ENCODE data around the gene SELENOS.

Gene SELENOS

DNA sequence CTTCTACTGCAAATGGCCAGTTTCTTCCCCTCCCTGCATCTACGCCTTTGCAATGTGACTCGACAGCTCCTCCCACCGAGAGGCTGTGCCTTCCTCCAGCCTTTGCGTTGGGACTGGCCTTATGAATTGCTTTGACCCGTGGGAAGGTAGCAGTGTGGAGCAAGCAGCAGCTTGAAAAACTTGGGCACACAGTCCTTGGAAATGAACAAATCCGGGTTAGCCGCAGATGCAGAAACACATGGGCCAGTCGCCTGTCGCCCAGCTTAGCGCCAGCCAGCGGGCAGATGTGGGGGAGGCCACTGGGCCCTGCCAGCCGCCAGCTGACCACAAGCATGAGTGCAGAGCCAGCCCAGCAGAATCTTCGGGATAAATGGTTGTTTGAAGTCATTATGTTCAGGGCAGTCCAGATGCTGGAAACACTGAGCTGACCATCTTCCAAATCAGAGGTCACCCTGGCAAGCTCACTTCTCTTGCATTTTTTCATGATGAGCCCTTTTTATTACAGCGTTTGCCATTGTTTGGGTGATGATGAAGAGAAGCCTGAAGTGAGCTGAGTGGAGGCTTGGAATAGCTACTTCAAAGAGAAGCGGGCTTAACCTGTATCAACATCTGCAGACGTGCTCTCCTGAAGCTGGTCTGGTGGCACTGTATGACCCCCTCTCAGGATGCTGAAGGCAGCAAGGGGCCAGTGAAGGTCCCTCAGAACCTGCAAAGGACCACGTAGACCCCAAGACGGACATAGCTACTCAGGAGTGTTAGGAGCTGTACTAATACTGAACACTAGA lies 9.8 kb downstream of the SELENOS start:
- no peak overlapping the region for H3K27ac Mint-ChIP-seq
- peaks cover 8% of the 10 kb centered on the region for H3K4me1 Mint-ChIP-seq
- H3K27me3 Mint-ChIP-seq = no peaks in the 10 kb centered on the region
- no peak for DNase-seq
- no peak overlapping the region for H3K4me3 Mint-ChIP-seq
- ATAC-seq = no peak
- H3K9me3 Mint-ChIP-seq = no peaks in the 10 kb centered on the region

GRCh38 chr15:101266787-101267186 lies 10.5 kb downstream of the SELENOS start:
- Mint-ChIP-seq H3K9me3 (no peaks in the 10 kb centered on the region), H3K4me3 (no peak overlapping the region), H3K27ac (no peak overlapping the region), H3K27me3 (no peaks in the 10 kb centered on the region), H3K4me1 (peaks cover 8% of the 10 kb centered on the region)
- ATAC-seq = no peak
- DNase-seq = no peak

GRCh38 chr15:101266034-101266433 lies 11.3 kb downstream of the SELENOS start:
- H3K9me3 Mint-ChIP-seq = no peaks in the 10 kb centered on the region
- H3K4me3 Mint-ChIP-seq = no peak overlapping the region
- DNase-seq (no peak), ATAC-seq (no peak)
- H3K27me3 Mint-ChIP-seq = no peaks in the 10 kb centered on the region
- H3K27ac Mint-ChIP-seq = no peak overlapping the region
- H3K4me1 Mint-ChIP-seq = peaks cover 8% of the 10 kb centered on the region

DNA sequence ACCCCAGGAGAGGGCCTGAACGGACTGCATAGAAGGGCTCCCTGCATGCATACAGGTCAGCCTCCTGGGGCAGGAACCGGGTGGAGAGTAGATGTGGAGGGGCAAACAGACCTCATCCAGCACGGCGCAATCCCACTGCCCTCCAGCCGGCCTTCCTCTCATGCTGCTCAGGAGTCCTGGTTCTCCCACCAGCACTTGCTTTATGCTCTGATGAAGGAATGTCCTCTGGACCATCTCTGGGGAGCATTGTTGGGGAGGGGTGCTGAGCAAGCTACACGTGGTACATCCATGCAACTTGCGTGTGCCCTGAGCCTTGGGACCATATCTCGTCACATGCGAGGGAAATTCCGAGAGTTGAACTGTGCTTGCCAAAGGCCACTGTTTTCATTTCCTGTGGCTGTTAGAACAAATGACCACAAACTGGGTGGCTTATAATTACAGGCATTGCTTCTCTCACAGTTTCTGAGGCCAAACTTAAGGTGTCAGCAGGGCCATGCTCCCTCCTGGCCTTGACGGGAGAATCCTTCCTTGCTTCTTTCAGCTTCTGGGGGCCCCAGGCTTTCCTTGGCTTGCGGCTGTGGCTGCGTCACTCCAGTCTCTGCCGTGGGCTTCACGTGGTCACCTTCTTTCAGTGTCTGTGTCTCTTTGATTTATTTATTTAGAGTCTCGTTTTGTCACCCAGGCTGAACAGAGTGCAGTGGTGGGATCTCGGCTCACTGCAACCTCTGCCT lies 12.2 kb downstream of the SELENOS start:
- no peak overlapping the region for H3K27ac Mint-ChIP-seq
- ATAC-seq (no peak), DNase-seq (no peak)
- no peak overlapping the region for H3K4me3 Mint-ChIP-seq
- peaks cover 8% of the 10 kb centered on the region for H3K4me1 Mint-ChIP-seq
- H3K9me3 Mint-ChIP-seq = no peaks in the 10 kb centered on the region
- no peaks in the 10 kb centered on the region for H3K27me3 Mint-ChIP-seq

- peaks cover 8% of the 10 kb centered on the region for H3K4me1 Mint-ChIP-seq
- no peaks in the 10 kb centered on the region for H3K9me3 Mint-ChIP-seq
- H3K4me3 Mint-ChIP-seq = no peak overlapping the region
- DNase-seq (no peak), ATAC-seq (peak; percentile 42)
- no peak overlapping the region for H3K27ac Mint-ChIP-seq
- H3K27me3 Mint-ChIP-seq = peaks cover under 1% of the 10 kb centered on the region
These were observed 13.3 kb downstream of the SELENOS start for GRCh38 chr15:101264011-101264410.

DNA sequence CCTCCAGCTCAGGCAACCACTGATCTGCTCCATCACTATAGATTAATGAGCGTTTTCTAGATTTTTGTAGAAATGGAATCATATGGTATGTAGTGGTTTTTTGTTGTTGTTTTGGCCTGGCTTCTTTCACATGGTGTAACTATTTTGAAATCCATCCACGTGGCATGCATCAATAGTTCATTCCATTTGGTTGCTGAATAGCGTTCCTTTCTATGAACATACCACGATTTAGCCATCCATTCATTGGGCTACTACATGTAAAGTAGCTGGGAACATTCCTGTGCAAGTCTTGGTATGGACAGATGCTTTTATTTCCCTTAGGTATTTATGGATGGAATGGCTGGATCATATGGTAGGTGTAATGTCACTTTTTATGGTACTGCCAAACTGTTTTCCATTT lies 14.7 kb downstream of the SELENOS start:
- Mint-ChIP-seq H3K9me3 (no peaks in the 10 kb centered on the region), H3K27ac (no peak overlapping the region), H3K27me3 (peaks cover 9% of the 10 kb centered on the region), H3K4me1 (peaks cover 12% of the 10 kb centered on the region), H3K4me3 (no peak overlapping the region)
- ATAC-seq (no peak), DNase-seq (no peak)

DNA sequence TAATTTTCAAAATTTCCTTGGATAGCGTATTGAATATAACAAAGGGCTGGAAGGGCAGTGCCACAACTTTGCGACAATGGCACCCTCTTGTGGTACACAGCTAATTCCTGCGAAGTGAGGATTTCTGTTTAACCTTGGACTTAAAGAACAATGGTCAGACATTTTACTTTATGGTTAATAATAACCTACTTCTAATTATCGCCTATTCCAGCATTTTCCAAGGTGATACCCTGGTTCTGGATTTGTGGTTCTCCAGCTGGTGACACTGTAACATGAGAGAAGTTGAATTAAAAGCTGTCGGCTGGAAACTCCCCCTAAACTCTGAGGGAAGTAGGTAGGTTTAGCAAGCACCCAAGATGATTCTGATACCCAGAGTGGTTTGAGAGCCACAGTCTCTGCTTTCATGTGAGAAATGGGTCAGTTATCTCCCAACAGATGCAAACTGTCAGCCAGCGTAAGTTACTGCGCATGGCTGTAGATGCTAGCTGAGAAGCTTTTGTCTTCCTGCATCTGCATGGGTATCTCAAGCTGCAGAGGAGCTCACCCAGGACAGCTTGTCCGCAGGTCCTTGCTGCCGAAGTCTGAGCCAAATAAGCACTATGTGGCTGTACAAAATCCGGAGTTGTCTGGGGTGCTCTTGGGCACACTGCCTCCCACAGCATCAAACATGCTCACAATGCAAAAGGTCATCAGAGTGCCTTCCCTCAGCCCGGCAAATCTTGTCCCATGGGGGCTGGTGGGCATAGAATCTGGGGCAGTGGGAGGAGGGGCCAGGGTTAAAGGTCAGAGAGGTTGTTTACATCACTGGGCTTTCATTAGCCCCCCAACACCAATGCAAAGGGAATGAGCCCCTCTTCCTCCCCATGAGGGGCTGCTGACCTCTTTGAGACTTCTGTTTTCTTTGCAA lies 18.8 kb downstream of the SELENOS start:
- H3K4me1 Mint-ChIP-seq = peaks cover 33% of the 10 kb centered on the region
- H3K9me3 Mint-ChIP-seq = no peaks in the 10 kb centered on the region
- no peak overlapping the region for H3K27ac Mint-ChIP-seq
- peaks cover 9% of the 10 kb centered on the region for H3K27me3 Mint-ChIP-seq
- peak; percentile 29 to 39 for DNase-seq
- no peak overlapping the region for H3K4me3 Mint-ChIP-seq
- ATAC-seq = peak; percentile 68

- Mint-ChIP-seq H3K4me1 (peaks cover 39% of the 10 kb centered on the region), H3K27me3 (peaks cover 9% of the 10 kb centered on the region), H3K4me3 (no peak overlapping the region), H3K9me3 (no peaks in the 10 kb centered on the region), H3K27ac (no peak overlapping the region)
- DNase-seq (no peak), ATAC-seq (no peak)
These were observed 20.5 kb downstream of the SELENOS start for GRCh38 chr15:101256757-101257156.

DNA sequence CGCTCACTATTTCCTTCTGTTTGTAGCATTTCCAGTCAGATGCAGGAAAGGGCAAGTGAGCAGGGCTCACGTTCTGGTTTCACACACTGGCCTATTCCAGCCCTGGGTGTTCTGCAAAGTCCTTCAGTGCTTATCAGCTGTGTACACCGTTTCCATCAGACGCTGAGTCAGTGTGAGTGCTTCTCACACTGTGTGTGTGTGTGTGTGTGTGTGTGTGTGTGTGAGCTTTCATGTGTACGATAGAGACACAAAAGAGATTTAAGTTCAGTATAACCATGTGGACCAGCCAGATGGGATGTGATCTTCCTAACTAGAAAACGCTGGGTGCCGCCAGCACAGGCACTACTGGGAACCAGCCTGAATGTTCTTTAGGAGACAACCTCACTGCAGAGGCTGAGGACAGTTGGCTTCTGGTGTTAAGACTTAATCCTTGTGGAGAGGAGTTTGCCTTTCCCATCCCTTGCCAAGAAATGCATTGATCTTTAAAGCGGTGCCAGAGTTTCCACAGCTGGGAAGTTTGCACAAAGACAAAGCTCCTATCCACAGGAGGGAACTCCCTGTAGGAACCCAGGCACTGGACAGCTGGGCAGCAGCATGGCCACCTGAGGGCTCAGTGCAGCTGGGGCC lies 21.6 kb downstream of the SELENOS start:
- Mint-ChIP-seq H3K9me3 (no peaks in the 10 kb centered on the region), H3K27me3 (peaks cover 9% of the 10 kb centered on the region), H3K27ac (no peak overlapping the region), H3K4me3 (no peak overlapping the region), H3K4me1 (peaks cover 39% of the 10 kb centered on the region)
- ATAC-seq (no peak), DNase-seq (no peak)

- H3K4me1 Mint-ChIP-seq = peaks cover 44% of the 10 kb centered on the region
- no peak for DNase-seq
- H3K27ac Mint-ChIP-seq = no peak overlapping the region
- no peak overlapping the region for H3K4me3 Mint-ChIP-seq
- H3K9me3 Mint-ChIP-seq = no peaks in the 10 kb centered on the region
- peaks cover 9% of the 10 kb centered on the region for H3K27me3 Mint-ChIP-seq
- ATAC-seq = no peak
These were observed 22.3 kb downstream of the SELENOS start for GRCh38 chr15:101255051-101255395.

DNA sequence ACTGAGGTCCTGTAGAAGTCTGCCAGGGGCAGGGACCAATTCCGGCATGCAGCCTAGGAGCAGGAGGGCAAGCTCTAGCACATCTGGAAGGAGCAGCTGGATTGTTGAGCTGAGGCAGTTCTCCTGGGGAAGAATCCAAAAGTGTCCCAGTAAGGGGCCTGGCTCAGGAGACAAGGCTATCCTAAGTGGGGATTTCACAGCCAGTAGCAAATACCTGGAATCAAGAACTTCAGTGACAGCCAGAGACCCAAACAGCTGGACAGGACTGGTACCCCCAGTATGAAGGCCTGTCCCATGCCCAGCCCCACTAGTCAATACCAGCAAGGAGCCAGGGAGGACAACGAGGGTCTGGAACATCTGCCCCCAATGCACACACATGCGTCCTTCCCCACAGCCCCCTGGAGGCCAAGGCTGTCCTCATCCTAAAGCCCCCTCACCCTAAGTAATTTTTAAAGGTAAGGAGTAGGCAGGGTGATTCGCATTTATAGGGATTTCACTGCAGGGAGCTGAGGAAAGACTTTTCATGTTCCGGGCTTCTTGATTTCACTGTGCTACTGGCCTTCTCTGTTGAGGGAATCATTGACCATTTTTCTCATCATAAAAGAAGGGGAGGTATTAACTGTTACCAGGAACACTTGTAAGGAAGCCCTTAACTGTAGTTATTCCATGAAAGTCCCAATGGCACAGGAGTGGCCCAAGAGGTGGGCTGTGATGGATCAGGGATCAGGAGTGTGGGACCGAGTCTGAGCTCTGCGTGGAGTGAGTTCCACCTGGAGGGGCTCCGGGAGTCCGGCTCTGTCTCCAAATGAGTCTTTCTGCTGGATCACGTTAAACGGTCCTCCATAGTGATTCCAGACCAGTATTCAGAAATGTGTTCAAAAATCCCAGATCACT lies 22.9 kb downstream of the SELENOS start:
- DNase-seq (no peak), ATAC-seq (no peak)
- Mint-ChIP-seq H3K27me3 (peaks cover 9% of the 10 kb centered on the region), H3K27ac (no peak overlapping the region), H3K4me3 (no peak overlapping the region), H3K9me3 (no peaks in the 10 kb centered on the region), H3K4me1 (peaks cover 50% of the 10 kb centered on the region)

GRCh38 chr15:101252836-101253235 lies 24.4 kb downstream of the SELENOS start:
- ATAC-seq = peak; percentile 26

DNA sequence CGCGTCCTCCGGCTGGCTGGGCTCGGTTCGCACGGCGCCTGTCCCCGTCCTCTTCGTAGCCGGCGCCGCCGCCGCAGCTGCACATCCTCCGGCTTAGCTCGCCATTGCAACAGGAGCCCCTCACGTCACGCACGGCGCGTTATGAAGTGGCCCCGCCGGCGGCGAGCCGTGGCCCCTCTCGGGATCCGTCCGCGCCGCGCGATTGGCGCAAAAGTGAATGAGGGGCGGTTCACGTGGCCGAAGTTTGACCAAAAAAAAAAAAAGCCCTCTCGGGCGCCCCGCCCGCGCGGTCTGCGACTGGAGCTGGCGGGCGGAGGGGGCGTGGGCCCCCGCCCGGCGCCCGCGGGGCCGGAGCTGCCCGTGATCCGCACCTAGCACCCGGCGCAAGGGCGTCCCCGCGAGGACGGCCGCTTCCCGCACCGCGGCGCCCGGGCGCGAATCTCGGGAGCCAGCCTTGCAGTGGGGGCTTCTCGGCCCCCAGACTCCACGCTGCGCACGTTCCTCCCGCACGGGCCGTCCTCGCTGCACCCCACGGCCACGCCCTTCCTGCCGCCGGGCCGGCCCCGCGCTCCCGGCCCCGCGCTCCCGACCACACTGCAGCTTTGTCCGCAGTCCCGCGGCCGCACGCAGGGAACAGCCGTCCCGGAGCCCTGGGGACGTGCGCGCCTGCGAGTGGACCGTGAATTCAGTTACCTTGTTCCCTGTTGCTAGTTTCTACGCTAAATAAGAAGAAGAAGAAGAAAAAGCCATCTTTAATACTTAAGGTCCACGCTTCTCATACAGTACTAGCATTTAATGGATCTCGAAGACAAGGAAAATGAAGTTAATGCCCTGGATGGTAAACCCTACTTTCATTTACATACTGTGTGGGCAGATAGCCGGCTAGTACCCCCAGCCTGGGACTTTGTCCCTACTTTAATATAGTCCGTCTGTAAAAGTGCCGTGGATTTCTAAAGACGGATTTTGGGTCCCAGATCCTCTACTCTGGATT lies 25.2 kb downstream of the SELENOS start, which contains the start of gene CHSY1:
CHSY1 (minus strand) TSS at position 219 of the 991 bp plus-strand sequence. CDS start 592 bp downstream, outside the sequence.
- peak; percentile 82 for ATAC-seq
- H3K27ac Mint-ChIP-seq = peak within 1 kb of the TSS; percentile 93 to 96
- no peaks in the 10 kb centered on the region for H3K9me3 Mint-ChIP-seq
- H3K27me3 Mint-ChIP-seq = no peaks in the 10 kb centered on the region
- peaks cover 69% of the 10 kb centered on the region for H3K4me1 Mint-ChIP-seq
- H3K4me3 Mint-ChIP-seq = peak within 1 kb of the TSS; percentile 89 to 90
- DNase-seq = peak; percentile 92

More at GRCh38 chr15:101252836-101253235, 24.4 kb downstream of the SELENOS start:
- Mint-ChIP-seq H3K4me3 (peak overlapping the region; percentile 89 to 90), H3K4me1 (peaks cover 62% of the 10 kb centered on the region), H3K27ac (peak overlapping the region; percentile 81 to 94), H3K9me3 (no peaks in the 10 kb centered on the region), H3K27me3 (no peaks in the 10 kb centered on the region)
- no peak for DNase-seq

Data from stimulated activated naive CD8-positive, alpha-beta T cell treated with anti-CD3 and anti-CD28 coated beads, Interleukin-15, amount 100 ng/mL, for 72 hours (primary cell).